ENCODE data around the gene PSEN2. TPM values are rescaled to one million over a fixed set of nuclear protein-coding genes. Genes with fewer than 3 reads are reported as not detected.

The PSEN2 gene
- total and polyA plus RNA-seq, 10 of the 15 experiments (the other 5 are each of a cell fraction or from before 2014, with no cell fraction given), result 0.90 to 13.3 (median 7.0) TPM

DNA sequence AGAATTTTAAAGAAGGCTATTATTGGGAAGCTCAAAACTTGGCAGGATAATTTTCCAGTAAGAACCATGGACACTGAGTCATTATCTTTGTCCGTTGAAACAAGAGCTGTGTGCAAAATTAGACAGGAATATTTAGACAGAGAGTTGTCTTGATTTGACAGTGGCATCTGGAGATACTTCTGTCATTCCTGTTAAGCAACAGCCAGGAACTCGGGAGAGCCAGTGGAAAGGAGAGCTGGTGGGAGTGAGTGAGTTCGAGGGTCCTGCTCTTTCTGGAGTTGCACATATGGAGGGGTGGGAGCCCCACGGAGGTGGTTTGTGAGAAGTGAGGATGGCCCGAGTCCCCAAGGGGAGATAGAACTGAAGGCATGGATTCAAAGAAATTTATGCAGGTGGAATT lies 72.7 kb downstream of the PSEN2 start:
- H3K4me1 ChIP-seq (ENCODE audit: control insufficient read depth, insufficient read depth, low read length), result peaks cover 5% of the 10 kb centered on the region; the same call in 1 of the 2 replicates
- H2AFZ ChIP-seq (ENCODE audit: control insufficient read depth, low read depth, low read length), result no peak overlapping the region
- DNase-seq (ENCODE audit: low read depth, low spot score) (no peak), FAIRE-seq (no peak), ATAC-seq (no peak)
- intact Hi-C loops (cut with micrococcal nuclease; ENCODE audit: unreplicated experiment) (no loop called here), in situ Hi-C loops (cut with MboI) (no loop called here)
- no peak for TF ChIP-seq ZBED1 (IDR thresholded peaks at IDR 0.05; ENCODE audit: borderline replicate concordance)
- H3K4me2 ChIP-seq (ENCODE audit: control insufficient read depth, insufficient read depth), result no peak overlapping the region
- ChIA-PET POLR2A (no interaction called here), RAD21 (ENCODE audit: unreplicated experiment) (no interaction called here), SMC1A (ENCODE audit: uncharacterized antibody, unreplicated experiment) (interaction anchor here (0.7 kb wide), 1 partner anchor 536 kb away, joined by 3 read pairs; no protein-coding TSS in a partner anchor), CTCF (no interaction called here)
- no peak overlapping the region for H3K27ac ChIP-seq (ENCODE audit: control insufficient read depth, insufficient read depth)
- H3K36me3 ChIP-seq (ENCODE audit: control insufficient read depth in 2 of 2, insufficient read depth in 2 of 2, low read length in 1 of 2), result no peaks in the 10 kb centered on the region
- no peaks in the 10 kb centered on the region for H3K9me3 ChIP-seq (replicated peaks; ENCODE audit: control insufficient read depth, insufficient read depth, low read length)
- 55% methylated on average over 5 of the region's 5 CpGs for WGBS (ENCODE audit: insufficient coverage, insufficient replicate concordance, low lambda C conversion rate, missing lambda C conversion rate)
- H4K20me1 ChIP-seq (ENCODE audit: control insufficient read depth, insufficient read depth), result no peaks in the 10 kb centered on the region
- no peak overlapping the region for H3K4me3 ChIP-seq
- no peak overlapping the region for H3K9ac ChIP-seq (ENCODE audit: control insufficient read depth, insufficient read depth, low read length)
- BruUV-seq (replicated peaks), result no TSS peak
- H3K27me3 ChIP-seq (replicated peaks in 1 of 2; ENCODE audit: control insufficient read depth in 2 of 2, insufficient read depth in 2 of 2, low read length in 1 of 2), result no peaks in the 10 kb centered on the region
- no peaks in the 10 kb centered on the region; the same call in none of the 2 replicates for H3K79me2 ChIP-seq (ENCODE audit: control insufficient read depth, insufficient read depth, low read length)

DNA sequence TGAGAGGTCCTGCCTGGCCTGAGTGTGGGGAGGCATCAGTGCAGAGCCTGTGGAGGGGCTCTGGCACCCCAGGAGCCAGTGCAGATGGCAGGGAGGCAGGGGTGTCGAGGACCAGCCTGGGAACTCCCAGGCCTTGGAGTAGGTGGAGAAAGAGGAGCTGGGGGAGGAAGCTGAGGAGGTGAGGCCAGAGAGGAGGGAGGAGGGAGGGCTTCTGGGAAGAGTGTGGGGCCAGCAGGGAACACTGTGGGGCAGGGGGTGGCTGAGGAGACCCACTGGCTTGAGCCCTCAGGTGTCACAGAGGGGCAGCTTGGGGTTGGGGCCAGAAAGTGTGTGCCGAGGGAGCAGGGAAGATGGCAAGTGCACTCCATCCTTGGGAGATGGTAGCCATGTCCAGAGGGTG lies 73.5 kb downstream of the PSEN2 start:
- BruUV-seq (replicated peaks), result no TSS peak
- no peak for TF ChIP-seq SP1 (IDR thresholded peaks at IDR 0.05; ENCODE audit: low read depth, low read length)
- TF ChIP-seq ZNF384 (IDR thresholded peaks at IDR 0.05; ENCODE audit: borderline replicate concordance, low read depth, low read length), result no peak
- TF ChIP-seq IKZF2 (IDR thresholded peaks at IDR 0.05), result no peak
- TF ChIP-seq NFIC (IDR thresholded peaks at IDR 0.05; ENCODE audit: low read depth, low read length), result no peak
- TF ChIP-seq PAX8 (IDR thresholded peaks at IDR 0.05), result no peak
- no peak for TF ChIP-seq FOXK2 (IDR thresholded peaks at IDR 0.05)
- TF ChIP-seq RB1 (IDR thresholded peaks at IDR 0.05; ENCODE audit: borderline replicate concordance), result no peak
- TF ChIP-seq, protein P1, sequence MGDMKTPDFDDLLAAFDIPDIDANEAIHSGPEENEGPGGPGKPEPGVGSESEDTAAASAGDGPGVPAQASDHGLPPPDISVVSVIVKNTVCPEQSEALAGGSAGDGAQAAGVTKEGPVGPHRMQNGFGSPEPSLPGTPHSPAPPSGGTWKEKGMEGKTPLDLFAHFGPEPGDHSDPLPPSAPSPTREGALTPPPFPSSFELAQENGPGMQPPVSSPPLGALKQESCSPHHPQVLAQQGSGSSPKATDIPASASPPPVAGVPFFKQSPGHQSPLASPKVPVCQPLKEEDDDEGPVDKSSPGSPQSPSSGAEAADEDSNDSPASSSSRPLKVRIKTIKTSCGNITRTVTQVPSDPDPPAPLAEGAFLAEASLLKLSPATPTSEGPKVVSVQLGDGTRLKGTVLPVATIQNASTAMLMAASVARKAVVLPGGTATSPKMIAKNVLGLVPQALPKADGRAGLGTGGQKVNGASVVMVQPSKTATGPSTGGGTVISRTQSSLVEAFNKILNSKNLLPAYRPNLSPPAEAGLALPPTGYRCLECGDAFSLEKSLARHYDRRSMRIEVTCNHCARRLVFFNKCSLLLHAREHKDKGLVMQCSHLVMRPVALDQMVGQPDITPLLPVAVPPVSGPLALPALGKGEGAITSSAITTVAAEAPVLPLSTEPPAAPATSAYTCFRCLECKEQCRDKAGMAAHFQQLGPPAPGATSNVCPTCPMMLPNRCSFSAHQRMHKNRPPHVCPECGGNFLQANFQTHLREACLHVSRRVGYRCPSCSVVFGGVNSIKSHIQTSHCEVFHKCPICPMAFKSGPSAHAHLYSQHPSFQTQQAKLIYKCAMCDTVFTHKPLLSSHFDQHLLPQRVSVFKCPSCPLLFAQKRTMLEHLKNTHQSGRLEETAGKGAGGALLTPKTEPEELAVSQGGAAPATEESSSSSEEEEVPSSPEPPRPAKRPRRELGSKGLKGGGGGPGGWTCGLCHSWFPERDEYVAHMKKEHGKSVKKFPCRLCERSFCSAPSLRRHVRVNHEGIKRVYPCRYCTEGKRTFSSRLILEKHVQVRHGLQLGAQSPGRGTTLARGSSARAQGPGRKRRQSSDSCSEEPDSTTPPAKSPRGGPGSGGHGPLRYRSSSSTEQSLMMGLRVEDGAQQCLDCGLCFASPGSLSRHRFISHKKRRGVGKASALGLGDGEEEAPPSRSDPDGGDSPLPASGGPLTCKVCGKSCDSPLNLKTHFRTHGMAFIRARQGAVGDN (IDR thresholded peaks at IDR 0.05), result no peak
- no peak for TF ChIP-seq NFXL1 (IDR thresholded peaks at IDR 0.05; ENCODE audit: borderline replicate concordance)
- TF ChIP-seq LARP7 (IDR thresholded peaks at IDR 0.05), result no peak
- TF ChIP-seq, protein P2, sequence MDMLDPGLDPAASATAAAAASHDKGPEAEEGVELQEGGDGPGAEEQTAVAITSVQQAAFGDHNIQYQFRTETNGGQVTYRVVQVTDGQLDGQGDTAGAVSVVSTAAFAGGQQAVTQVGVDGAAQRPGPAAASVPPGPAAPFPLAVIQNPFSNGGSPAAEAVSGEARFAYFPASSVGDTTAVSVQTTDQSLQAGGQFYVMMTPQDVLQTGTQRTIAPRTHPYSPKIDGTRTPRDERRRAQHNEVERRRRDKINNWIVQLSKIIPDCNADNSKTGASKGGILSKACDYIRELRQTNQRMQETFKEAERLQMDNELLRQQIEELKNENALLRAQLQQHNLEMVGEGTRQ (IDR thresholded peaks at IDR 0.05; ENCODE audit: borderline replicate concordance, low read depth, low read length), result no peak
- no peak for TF ChIP-seq ZZZ3 (IDR thresholded peaks at IDR 0.05; ENCODE audit: control insufficient read depth, insufficient read length, low read depth)

More for the DNA sequence above, 73.5 kb downstream of the PSEN2 start:
- ATAC-seq, result no peak
- CTCF ChIA-PET, result no interaction called here
- intact Hi-C loops (cut with micrococcal nuclease; ENCODE audit: unreplicated experiment), result no loop called here
- WGBS (ENCODE audit: insufficient coverage, insufficient replicate concordance, low lambda C conversion rate, missing lambda C conversion rate), result 32% methylated on average over 2 of the region's 2 CpGs
- H3K4me3 ChIP-seq, result no peak overlapping the region
- DNase-seq (ENCODE audit: low read depth, low spot score), result no peak
- no peak for FAIRE-seq
- H2AFZ ChIP-seq (ENCODE audit: control insufficient read depth, low read depth, low read length), result no peak overlapping the region
- RAD21 ChIA-PET (ENCODE audit: unreplicated experiment), result no interaction called here
- H3K9ac ChIP-seq (ENCODE audit: control insufficient read depth, insufficient read depth, low read length), result no peak overlapping the region
- no peaks in the 10 kb centered on the region for H3K27me3 ChIP-seq (replicated peaks in 1 of 2; ENCODE audit: control insufficient read depth in 2 of 2, insufficient read depth in 2 of 2, low read length in 1 of 2)
- no peak overlapping the region for H3K27ac ChIP-seq (ENCODE audit: control insufficient read depth, insufficient read depth)
- no peaks in the 10 kb centered on the region for H4K20me1 ChIP-seq (ENCODE audit: control insufficient read depth, insufficient read depth)
- in situ Hi-C loops (cut with MboI), result no loop called here
- no peaks in the 10 kb centered on the region; the same call in none of the 2 replicates for H3K79me2 ChIP-seq (ENCODE audit: control insufficient read depth, insufficient read depth, low read length)
- SMC1A ChIA-PET (ENCODE audit: uncharacterized antibody, unreplicated experiment), result no interaction called here
- POLR2A ChIA-PET, result no interaction called here
- peaks cover under 1% of the 10 kb centered on the region; the same call in 1 of the 2 replicates for H3K4me1 ChIP-seq (ENCODE audit: control insufficient read depth, insufficient read depth, low read length)
- H3K9me3 ChIP-seq (replicated peaks; ENCODE audit: control insufficient read depth, insufficient read depth, low read length), result no peaks in the 10 kb centered on the region
- no peaks in the 10 kb centered on the region for H3K36me3 ChIP-seq (ENCODE audit: control insufficient read depth in 2 of 2, insufficient read depth in 2 of 2, low read length in 1 of 2)
- no peak overlapping the region for H3K4me2 ChIP-seq (ENCODE audit: control insufficient read depth, insufficient read depth)

Measured in GM12878 (cell line).